SK-N-DZ (cell line): Measurements from ENCODE around the gene MUC5B.

Source experiments
- DNase-seq: peaks from one replicate; pipeline ENCODE4 v3.0.0-alpha.2; 2015; ENCODE audit warnings: low spot score

MUC5B gene

DNA sequence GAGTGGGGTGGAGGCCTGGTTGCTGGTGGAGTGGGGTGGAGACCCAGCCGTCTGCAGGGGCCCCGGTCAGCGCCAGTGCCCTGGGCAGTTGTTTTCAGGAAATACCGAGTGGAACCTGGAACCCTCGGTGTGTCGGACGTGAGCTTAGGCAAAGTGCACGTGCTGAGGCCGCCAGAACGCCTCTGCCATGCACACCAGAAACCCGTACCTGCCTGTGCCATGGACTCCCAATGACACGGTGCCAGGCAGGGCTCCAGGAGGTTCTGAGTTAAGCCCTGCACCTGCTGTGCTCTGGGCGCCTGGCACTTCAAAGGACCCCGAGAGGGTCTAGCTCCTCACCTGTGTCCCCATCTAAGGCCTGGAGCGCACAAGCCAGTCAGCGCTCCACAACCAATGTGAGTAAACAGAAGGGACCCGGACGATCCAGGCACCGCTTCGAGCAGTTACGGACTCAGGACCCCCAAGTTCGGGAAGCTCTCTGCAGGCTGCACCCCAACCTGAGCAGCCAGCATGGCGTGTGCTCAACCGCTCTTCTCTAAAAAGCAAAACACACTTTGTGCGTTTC lies 74.2 kb downstream of the MUC5B start:
- no peak for DNase-seq

DNA sequence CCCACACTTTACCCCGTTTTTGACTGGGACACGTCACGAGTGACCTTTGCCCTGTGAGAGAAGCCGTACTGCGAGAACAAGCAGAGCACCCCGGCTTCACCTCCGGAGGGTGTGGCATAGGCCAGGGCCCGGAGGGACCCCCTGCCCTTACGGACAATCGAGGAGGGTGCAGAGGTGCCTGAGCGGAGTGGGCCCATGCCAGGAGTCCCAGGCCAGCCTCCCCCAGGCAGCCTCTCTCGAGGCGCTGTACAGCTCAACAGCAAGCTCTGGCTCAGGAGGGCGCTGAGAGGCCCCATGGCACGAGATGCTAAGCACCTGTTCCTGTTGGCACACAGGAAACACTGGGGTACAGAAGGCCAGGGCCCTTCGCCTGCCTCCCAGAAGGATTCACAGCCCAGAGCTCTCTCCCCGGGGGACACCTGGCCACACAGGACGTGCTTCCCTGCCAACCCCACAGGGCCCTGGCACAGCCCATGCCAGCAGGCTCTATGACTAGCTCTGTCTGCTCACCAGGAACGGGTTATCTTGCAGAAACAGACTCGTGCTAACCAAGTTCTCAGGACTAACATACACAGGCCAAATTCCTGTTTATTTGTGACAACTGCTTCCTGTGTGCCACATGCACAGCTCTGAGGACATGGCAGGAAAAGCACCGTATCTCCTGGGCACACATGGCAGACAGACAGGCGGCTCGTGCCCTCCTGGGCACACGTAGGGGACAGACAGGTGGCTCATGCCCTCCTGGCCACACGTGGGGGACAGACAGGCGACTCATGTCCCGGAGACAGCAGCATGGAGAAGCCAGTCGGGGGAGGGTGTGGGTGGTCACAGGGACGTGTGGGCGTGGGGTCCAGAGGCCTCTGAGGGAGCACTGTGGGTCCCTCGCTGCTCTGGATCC lies 75.0 kb downstream of the MUC5B start:
- no peak for DNase-seq

- DNase-seq, result no peak
Observed at GRCh38 chr11:1298695-1299492, 76.0 kb downstream of the MUC5B start.

- no peak for DNase-seq
Observed at GRCh38 chr11:1299621-1300020, 76.8 kb downstream of the MUC5B start.

DNA sequence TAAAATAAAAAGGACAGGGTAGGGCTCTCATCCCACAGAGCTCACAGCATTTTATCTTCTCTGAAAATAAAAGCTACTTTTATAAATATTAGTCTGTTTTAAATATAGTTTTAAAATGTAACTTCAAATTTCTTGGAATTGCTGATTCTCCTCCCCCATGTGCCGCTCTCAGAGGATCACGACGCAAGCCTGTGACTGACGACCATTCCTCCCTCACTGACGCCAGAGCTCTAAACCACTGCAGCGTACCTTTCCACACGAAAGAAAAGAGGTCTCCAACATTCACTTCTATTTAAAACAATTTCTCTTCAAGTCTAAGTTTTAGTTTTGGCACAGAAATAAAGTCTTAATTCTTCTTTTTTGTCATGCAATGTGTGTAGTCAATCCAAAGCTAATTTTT lies 77.3 kb downstream of the MUC5B start:
- DNase-seq, result no peak

DNA sequence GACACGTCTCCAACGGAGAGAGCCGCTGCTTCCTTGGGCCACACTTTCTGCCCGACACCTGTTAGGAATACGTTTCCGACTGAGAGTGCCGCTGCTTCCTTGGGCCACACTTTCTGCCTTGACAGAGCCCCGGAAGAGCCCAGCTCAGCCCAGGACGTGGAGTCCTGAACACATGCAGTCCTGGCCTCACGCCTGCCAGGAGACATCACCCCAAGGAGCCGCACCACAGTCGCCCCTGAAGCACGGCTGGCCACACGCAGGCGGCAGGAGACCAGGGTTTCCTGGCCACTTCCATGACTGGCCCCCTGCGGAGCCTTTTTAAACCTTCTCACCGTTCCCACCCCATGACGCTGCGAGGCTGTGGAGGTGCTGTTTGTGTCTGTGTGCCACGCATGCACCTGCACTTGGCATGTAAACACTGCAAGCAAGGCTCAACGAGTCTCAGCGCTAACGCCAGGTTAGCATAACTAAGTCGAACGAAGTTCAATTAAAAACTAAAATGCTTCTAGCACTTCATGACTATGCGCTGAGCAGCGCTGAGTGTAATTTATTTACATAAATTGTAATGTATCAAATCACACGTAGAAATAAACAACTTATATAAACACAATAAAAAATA lies 77.8 kb downstream of the MUC5B start:
- DNase-seq, result no peak

- DNase-seq, result no peak
Observed at GRCh38 chr11:1301220-1302000, 78.5 kb downstream of the MUC5B start.

GRCh38 chr11:1302041-1302460 lies 79.2 kb downstream of the MUC5B start:
- no peak for DNase-seq

- no peak for DNase-seq
Observed at GRCh38 chr11:1302461-1303125, 79.7 kb downstream of the MUC5B start.

- no peak for DNase-seq
Observed at GRCh38 chr11:1303126-1303821, 80.4 kb downstream of the MUC5B start.

DNA sequence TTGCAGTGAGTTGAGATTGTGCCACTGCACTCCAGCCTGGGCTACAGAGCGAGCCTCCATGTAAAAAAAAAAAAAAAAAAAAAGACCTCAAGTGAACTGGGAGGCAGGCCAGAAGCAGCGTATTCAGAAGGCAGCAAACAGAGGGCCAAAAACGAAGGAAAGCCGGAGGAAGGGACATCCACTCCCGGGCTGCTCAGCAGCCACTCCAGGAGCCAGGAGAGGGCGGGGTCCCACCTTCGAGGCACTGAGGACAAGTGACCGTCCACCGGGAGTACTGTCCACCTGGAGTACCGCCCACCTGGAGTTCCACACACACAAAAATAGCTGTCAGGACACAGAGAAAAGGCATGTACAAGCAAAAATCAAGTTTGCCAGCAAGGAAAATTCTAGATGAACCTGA lies 81.1 kb downstream of the MUC5B start:
- DNase-seq, result no peak

- DNase-seq, result no peak
Observed at GRCh38 chr11:1304380-1304779, 81.5 kb downstream of the MUC5B start.

DNA sequence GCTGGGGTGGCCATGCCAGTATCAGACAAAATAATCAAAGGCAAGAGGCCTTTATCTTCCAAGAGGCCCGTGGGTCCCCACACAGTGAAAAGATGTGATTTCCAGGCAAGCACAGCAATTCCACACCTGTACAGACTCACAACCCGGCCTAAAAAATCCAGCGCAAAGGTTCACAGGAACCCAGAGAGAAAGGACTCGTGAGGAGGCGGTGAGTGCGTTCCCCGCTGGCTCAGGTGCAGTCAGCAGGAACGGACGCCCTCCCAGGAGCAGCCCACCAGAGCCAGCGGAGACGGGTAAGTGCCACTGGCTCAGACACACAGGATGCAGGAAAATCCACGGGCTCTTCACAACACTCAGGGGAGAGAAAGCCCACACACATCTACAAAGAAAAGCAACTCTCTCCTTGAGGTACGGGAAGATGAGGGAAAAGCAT lies 82.2 kb downstream of the MUC5B start:
- no peak for DNase-seq

- no peak for DNase-seq
Observed at GRCh38 chr11:1305501-1306056, 82.7 kb downstream of the MUC5B start.

DNA sequence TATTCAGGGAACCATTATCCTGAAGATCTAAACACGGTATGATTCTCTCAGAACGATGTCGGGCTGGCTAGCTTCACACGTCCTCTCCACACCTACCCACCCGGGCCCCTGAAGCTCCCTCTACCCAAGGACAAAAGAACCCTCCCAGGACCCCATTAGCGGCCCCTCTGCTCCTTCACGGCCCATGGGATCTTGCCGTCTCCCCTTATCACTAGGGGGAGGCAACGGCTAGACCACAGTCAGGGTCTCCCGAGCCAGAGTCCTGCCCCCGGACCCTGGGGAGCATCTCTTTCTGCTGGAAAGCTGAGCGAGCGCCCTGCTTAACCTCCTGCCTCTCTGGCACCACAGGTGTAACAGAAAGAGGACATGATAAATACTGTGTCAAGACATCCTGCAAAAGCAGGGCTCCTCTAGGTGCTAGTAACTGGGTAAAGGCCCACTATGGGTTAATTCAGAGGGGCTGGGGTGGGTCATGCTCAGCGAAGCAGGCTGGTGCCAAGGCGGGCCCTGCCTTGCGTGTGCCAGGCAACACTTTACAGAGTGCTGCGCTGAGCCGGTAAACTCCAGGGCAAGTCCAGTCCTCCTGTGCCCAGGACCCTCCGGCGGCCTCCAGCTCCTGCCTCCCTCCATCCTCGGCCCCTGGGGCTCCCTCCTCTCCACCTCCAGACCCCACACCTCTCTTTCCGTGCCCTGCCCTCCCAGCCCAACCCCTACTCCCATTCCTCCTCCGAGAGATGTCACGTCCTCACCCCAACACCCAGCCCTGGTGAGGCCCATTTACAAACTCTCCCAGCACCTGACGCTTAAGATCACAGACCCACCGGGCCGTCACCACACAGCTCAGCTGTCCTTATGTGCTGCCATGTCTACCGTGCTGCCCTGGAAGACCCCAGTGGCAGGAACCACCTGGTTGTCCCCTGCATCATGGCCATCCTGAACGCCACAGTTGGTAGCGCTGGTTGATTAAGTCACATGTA lies 83.6 kb downstream of the MUC5B start:
- DNase-seq, result no peak

GRCh38 chr11:1307163-1307870 lies 84.5 kb downstream of the MUC5B start:
- no peak for DNase-seq

GRCh38 chr11:1307998-1308742 lies 85.3 kb downstream of the MUC5B start:
- DNase-seq, result no peak
